Activated CD8-positive, alpha-beta T cell treated with anti-CD3 and anti-CD28 coated beads for 36 hours (primary cell): ENCODE data around the gene MKRN2. TPM values are rescaled to one million over a fixed set of nuclear protein-coding genes. Genes with fewer than 3 reads are reported as not detected.
A peak's percentile ranks its signal among the peaks of the same experiment; 100 is the strongest.

Experiments
- ATAC-seq: fragments of 200-7000 bp; cut with Tn5 transposase; one replicate; pipeline ENCODE4 v1.10.0; 2021; ENCODE audit warnings: mild to moderate bottlenecking, moderate library complexity
- CTCF ChIA-PET: fragments of 350-600 bp; sonication (Branson Sonifier 250); formaldehyde crosslinking; loops from one replicate; lab custom pipeline; 2021; ENCODE audit warnings: antibody characterized with exemption; lab: Charles Lee
- POLR2A ChIA-PET: fragments of 350-600 bp; sonication (Branson Sonifier 250); formaldehyde crosslinking; loops from one replicate; lab custom pipeline; 2021; ENCODE audit warnings: antibody characterized with exemption; lab: Charles Lee
- DNase-seq: peaks from one replicate; pipeline ENCODE4 v3.0.0-alpha.2; 2020
- H3K27ac Mint-ChIP-seq: one replicate; pipeline ENCODE4 v1.8.0; 2021; ENCODE audit warnings: mild to moderate bottlenecking, mixed read lengths
- H3K27me3 Mint-ChIP-seq: one replicate; pipeline ENCODE4 v1.8.0; 2021; ENCODE audit warnings: mixed read lengths
- H3K36me3 Mint-ChIP-seq: one replicate; pipeline ENCODE4 v1.8.0; 2021; ENCODE audit warnings: low read depth, mixed read lengths
- H3K4me1 Mint-ChIP-seq: one replicate; pipeline ENCODE4 v1.8.0; 2021; ENCODE audit warnings: low read depth, mixed read lengths
- H3K4me3 Mint-ChIP-seq: one replicate; pipeline ENCODE4 v1.8.0; 2021; ENCODE audit warnings: mild to moderate bottlenecking, moderate library complexity, mixed read lengths
- H3K9me3 Mint-ChIP-seq: one replicate; pipeline ENCODE4 v1.8.0; 2021; ENCODE audit warnings: mixed read lengths
- intact Hi-C: fragments of 100-400 bp; cut with micrococcal nuclease; formaldehyde crosslinking; loops from one replicate; pipeline ENCODE4 v1.10.0; 2022
- total RNA-seq, 2 experiments: library from RNA; stranded (reverse); gene quantifications; one replicate each; pipeline ENCODE4 v1.2.3, GENCODE V29; 2021
- TF ChIP-seq, protein P1 (sequence below): fragments of 200-600 bp; IDR thresholded peaks from one replicate; pipeline ENCODE4 v1.8.0; 2022; ENCODE audit warnings: antibody characterized with exemption, mild to moderate bottlenecking

The MKRN2 gene
- total RNA-seq, 2 experiments from 2014 or later: 27.8 to 28.2 TPM

GRCh38 chr3:12588039-12589009, 31.4 kb downstream of the MKRN2 start:
- TF ChIP-seq, protein P1, sequence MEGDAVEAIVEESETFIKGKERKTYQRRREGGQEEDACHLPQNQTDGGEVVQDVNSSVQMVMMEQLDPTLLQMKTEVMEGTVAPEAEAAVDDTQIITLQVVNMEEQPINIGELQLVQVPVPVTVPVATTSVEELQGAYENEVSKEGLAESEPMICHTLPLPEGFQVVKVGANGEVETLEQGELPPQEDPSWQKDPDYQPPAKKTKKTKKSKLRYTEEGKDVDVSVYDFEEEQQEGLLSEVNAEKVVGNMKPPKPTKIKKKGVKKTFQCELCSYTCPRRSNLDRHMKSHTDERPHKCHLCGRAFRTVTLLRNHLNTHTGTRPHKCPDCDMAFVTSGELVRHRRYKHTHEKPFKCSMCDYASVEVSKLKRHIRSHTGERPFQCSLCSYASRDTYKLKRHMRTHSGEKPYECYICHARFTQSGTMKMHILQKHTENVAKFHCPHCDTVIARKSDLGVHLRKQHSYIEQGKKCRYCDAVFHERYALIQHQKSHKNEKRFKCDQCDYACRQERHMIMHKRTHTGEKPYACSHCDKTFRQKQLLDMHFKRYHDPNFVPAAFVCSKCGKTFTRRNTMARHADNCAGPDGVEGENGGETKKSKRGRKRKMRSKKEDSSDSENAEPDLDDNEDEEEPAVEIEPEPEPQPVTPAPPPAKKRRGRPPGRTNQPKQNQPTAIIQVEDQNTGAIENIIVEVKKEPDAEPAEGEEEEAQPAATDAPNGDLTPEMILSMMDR: no peak
- H3K27ac Mint-ChIP-seq: peak overlapping the region; percentile 39
- H3K4me1 Mint-ChIP-seq: no peaks in the 10 kb centered on the region
- no peak for ATAC-seq
- no peak overlapping the region for H3K4me3 Mint-ChIP-seq
- intact Hi-C loops: no loop called here
- H3K9me3 Mint-ChIP-seq: no peaks in the 10 kb centered on the region
- ChIA-PET CTCF (no interaction called here), POLR2A (interaction anchor here (0.6 to 1.1 kb wide), 3 partner anchors 14 to 98 kb away, joined by 3 read pairs; no protein-coding TSS in a partner anchor)
- DNase-seq: no peak
- H3K36me3 Mint-ChIP-seq: peaks cover 32% of the 10 kb centered on the region
- no peaks in the 10 kb centered on the region for H3K27me3 Mint-ChIP-seq

- intact Hi-C loops: no loop called here
- no peak overlapping the region for H3K27ac Mint-ChIP-seq
- no peaks in the 10 kb centered on the region for H3K4me1 Mint-ChIP-seq
- H3K9me3 Mint-ChIP-seq: no peaks in the 10 kb centered on the region
- ChIA-PET CTCF (interaction anchor here (1.2 kb wide), 1 partner anchor 11 kb away, joined by 3 read pairs; no protein-coding TSS in a partner anchor), POLR2A (no interaction called here)
- no peak overlapping the region for H3K4me3 Mint-ChIP-seq
- TF ChIP-seq, protein P1: no peak
- peaks cover 31% of the 10 kb centered on the region for H3K36me3 Mint-ChIP-seq
- H3K27me3 Mint-ChIP-seq: no peaks in the 10 kb centered on the region
- DNase-seq (no peak), ATAC-seq (no peak)
Measured at GRCh38 chr3:12590096-12590495, 33.2 kb downstream of the MKRN2 start.

DNA sequence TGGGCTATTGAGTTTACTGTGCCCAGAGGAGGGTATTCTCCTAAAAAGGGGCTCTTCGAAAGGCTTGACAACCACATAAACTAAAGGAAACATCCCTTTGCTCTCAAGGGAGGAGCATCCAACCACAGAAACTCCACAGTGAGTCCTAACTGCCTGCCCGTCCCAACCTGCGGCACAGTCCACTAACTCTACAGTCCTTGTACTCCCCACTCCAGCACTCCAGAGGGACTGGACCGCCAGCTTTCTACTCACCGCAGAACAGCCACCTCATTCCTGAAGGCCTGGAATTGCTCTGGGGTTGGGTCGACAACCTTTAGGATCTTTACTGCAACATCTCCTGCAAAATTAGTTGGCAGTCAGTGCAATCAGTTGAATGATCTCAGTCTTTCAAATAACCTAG, 34.6 kb downstream of the MKRN2 start:
- ATAC-seq (no peak), DNase-seq (no peak)
- Mint-ChIP-seq H3K9me3 (no peaks in the 10 kb centered on the region), H3K27me3 (no peaks in the 10 kb centered on the region), H3K27ac (peak overlapping the region; percentile 10), H3K36me3 (peaks cover 37% of the 10 kb centered on the region), H3K4me1 (no peaks in the 10 kb centered on the region), H3K4me3 (no peak overlapping the region)
- intact Hi-C loops: no loop called here
- TF ChIP-seq, protein P1: no peak
- ChIA-PET CTCF (no interaction called here), POLR2A (no interaction called here)

- Mint-ChIP-seq H3K27me3 (no peaks in the 10 kb centered on the region), H3K4me3 (no peak overlapping the region), H3K27ac (peak overlapping the region; percentile 34), H3K9me3 (no peaks in the 10 kb centered on the region), H3K36me3 (peaks cover 41% of the 10 kb centered on the region), H3K4me1 (no peaks in the 10 kb centered on the region)
- intact Hi-C loops: no loop called here
- DNase-seq (no peak), ATAC-seq (no peak)
- ChIA-PET CTCF (interaction anchor here (0.9 kb wide), 1 partner anchor 13 kb away, joined by 4 read pairs; no protein-coding TSS in a partner anchor), POLR2A (interaction anchor here (1.0 to 1.1 kb wide), 2 partner anchors 9 to 29 kb away, joined by 3 to 5 read pairs; no protein-coding TSS in a partner anchor)
- TF ChIP-seq, protein P1: no peak
Measured at GRCh38 chr3:12591997-12592715, 35.3 kb downstream of the MKRN2 start.
